Mucosa of rectum (tissue), 2 donors: ENCODE measurements around the gene LIMS2.

ENCODE experiments used
- H3K27ac ChIP-seq, 2 donors: one replicate each; pipeline ENCODE4 v1.7.0; 2013; ENCODE audit warnings: inconsistent platforms in 2 of 2, low read depth in 2 of 2, low read length in 2 of 2
- H3K27me3 ChIP-seq, 2 donors: one replicate each; pipeline ENCODE4 v1.7.0; 2013; ENCODE audit warnings: low read length in 2 of 2; ENCODE audit not compliant: control insufficient read depth in 2 of 2, insufficient read depth in 2 of 2
- H3K36me3 ChIP-seq, 2 donors: one replicate each; pipeline ENCODE4 v1.7.0; 2013; ENCODE audit warnings: low read length in 2 of 2; ENCODE audit not compliant: control insufficient read depth in 2 of 2, insufficient read depth in 2 of 2
- H3K4me1 ChIP-seq, 2 donors: one replicate each; pipeline ENCODE4 v1.7.0; 2013; ENCODE audit warnings: low read length in 2 of 2, mild to moderate bottlenecking in 1 of 2; ENCODE audit not compliant: control insufficient read depth in 2 of 2, insufficient read depth in 2 of 2
- H3K4me3 ChIP-seq, 2 donors: one replicate each; pipeline ENCODE4 v1.7.0; 2013; ENCODE audit warnings: low read length in 2 of 2
- H3K9ac ChIP-seq, 2 donors: one replicate each; pipeline ENCODE4 v1.7.0; 2013; ENCODE audit warnings: low read length in 2 of 2, low read depth in 1 of 2, mild to moderate bottlenecking in 1 of 2
- H3K9me3 ChIP-seq, 2 donors: one replicate each; pipeline ENCODE4 v1.7.0; 2013; ENCODE audit warnings: low read length in 2 of 2; ENCODE audit not compliant: control insufficient read depth in 2 of 2
- donor health status: healthy.
- donor health status: Normal muscosa, but diverticular disease.

LIMS2 gene

DNA sequence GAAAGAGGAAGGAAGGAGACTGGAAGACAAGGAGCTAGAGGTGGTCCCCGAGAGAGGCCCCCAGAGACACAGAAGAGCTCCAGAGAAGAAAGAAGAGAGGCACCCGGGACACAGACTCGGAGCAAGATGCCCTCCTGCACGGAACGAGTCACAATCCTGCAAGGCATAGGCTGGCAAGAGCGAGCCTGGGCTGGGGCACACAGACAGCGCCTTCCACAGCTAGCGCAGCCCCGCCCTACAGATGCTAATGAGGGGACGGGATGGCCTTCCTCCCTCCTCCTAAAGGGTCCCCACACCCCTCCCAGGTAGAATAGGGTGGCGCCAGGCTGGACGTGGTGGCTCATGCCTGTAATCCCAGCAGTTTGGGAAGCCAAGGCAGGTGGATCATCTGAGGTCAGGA, 49.2 kb downstream of the LIMS2 start:
- Histone ChIP-seq H3K27ac (no peak overlapping the region), H3K36me3 (peaks cover 22 to 45% of the 10 kb centered on the region in 2 donors)

GRCh38 chr2:127625572-127625951, 49.8 kb downstream of the LIMS2 start:
- H3K36me3 ChIP-seq: peaks cover 22 to 42% of the 10 kb centered on the region in 2 donors
- H3K27me3 ChIP-seq: no peaks in the 10 kb centered on the region
- no peaks in the 10 kb centered on the region for H3K9me3 ChIP-seq
- H3K4me3 ChIP-seq: no peak overlapping the region
- H3K4me1 ChIP-seq: no peaks in the 10 kb centered on the region
- no peak overlapping the region for H3K27ac ChIP-seq
- no peak overlapping the region for H3K9ac ChIP-seq

More for the DNA sequence above, 49.2 kb downstream of the LIMS2 start:
- Histone ChIP-seq H3K4me1 (no peaks in the 10 kb centered on the region), H3K27me3 (no peaks in the 10 kb centered on the region), H3K4me3 (no peak overlapping the region), H3K9me3 (no peaks in the 10 kb centered on the region), H3K9ac (no peak overlapping the region)

- H3K27ac ChIP-seq: no peak overlapping the region
- H3K4me3 ChIP-seq: no peak overlapping the region
- no peak overlapping the region for H3K9ac ChIP-seq
- H3K36me3 ChIP-seq: peaks cover 22 to 42% of the 10 kb centered on the region in 2 donors
- no peaks in the 10 kb centered on the region for H3K9me3 ChIP-seq
- H3K4me1 ChIP-seq: no peaks in the 10 kb centered on the region
- no peaks in the 10 kb centered on the region for H3K27me3 ChIP-seq
Measured at GRCh38 chr2:127624756-127625571, 50.4 kb downstream of the LIMS2 start.

GRCh38 chr2:127624320-127624755, 51.0 kb downstream of the LIMS2 start:
- H3K4me3 ChIP-seq: no peak overlapping the region
- no peak overlapping the region for H3K27ac ChIP-seq
- H3K27me3 ChIP-seq: no peaks in the 10 kb centered on the region
- H3K4me1 ChIP-seq: no peaks in the 10 kb centered on the region
- H3K9me3 ChIP-seq: no peaks in the 10 kb centered on the region
- H3K9ac ChIP-seq: no peak overlapping the region
- H3K36me3 ChIP-seq: peaks cover 22 to 42% of the 10 kb centered on the region in 2 donors

DNA sequence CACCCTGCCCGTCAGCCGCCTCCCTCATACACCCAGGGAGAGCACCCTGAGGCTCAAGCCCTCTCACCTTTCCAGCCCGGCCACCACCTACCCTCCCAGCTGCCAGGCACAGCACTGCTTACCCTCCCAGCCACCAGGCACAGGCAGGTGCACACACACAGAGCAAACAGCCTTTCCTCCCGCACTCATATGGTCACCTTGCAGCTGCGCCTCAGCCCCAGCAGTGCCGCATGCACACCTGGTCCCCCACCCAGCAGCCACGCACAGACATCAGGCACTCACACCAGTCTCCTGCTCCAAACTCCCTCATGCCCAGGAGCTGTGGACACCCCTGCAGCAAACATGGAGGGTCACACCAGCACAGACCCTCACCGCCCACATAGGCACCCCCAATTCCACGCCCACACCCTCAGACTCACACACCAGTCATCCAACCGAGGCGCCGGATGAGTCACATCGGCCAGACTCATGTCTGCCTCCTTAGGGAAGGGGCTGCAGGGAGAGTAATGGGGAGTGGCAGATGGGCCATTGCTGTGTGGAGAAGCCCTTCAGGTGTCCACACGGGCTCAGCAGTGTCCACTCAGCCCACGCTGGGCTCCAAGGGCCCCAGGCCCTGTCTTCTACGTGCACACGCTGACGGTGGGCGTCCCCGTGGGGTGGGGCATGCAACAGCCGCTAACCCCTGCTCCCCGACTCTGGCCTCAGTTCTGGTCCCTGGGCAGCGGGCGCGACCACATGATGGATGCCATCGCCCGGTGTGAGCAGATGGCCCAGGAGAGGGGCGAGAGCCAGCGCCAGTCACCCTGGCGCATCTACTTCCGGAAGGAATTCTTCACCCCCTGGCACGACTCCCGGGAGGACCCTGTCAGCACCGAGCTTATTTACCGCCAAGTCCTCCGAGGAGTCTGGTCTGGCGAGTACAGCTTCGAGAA, 51.7 kb downstream of the LIMS2 start:
- Histone ChIP-seq H3K4me3 (no peak overlapping the region), H3K9ac (no peak overlapping the region), H3K9me3 (no peaks in the 10 kb centered on the region), H3K27ac (no peak overlapping the region), H3K36me3 (peaks cover 22 to 39% of the 10 kb centered on the region in 2 donors), H3K4me1 (no peaks in the 10 kb centered on the region), H3K27me3 (no peaks in the 10 kb centered on the region)

DNA sequence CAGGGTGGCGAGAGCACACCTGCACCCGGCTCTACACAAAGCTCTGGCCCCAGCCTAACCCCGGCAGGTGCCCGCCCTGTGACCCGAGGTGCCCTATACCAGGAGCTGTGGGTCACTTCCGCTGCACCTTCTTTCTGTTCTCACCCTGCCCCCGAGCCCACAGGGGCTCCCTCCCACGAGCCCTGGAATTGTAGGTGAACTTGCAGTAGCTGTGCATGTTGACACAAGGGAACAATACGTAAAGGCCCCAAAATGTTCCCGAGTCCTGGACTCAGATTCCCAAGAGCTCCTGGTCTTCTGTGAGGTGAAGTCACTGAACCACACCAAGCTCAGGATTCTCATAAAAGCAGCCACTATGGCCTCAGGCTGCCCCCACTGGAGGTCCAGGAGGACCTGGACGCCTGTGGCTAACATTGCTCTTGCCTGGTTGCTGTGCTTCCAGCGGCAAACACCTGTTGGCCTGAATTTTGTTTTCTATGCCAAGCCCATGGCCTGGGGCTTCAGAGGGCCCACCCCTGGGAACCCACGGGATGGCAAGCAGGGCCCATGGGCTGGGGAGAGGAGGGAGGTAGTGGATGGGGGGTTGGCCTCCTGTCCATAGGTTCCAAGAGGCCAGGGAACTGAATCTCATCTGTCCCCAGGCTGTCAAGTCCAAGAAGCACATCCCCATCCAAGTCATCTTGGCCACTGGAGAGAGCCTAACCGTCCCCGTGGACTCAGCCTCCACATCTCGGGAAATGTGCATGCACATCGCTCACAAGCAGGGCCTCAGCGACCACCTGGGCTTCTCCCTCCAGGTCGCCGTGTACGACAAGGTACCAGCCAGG, 52.6 kb downstream of the LIMS2 start:
- no peak overlapping the region for H3K27ac ChIP-seq
- H3K9me3 ChIP-seq: no peaks in the 10 kb centered on the region
- no peak overlapping the region for H3K9ac ChIP-seq
- H3K4me1 ChIP-seq: no peaks in the 10 kb centered on the region
- H3K27me3 ChIP-seq: no peaks in the 10 kb centered on the region
- peaks cover 22 to 37% of the 10 kb centered on the region in 2 donors for H3K36me3 ChIP-seq
- H3K4me3 ChIP-seq: no peak overlapping the region

GRCh38 chr2:127621981-127622431, 53.3 kb downstream of the LIMS2 start:
- no peak overlapping the region for H3K9ac ChIP-seq
- H3K27ac ChIP-seq: no peak overlapping the region
- H3K27me3 ChIP-seq: no peaks in the 10 kb centered on the region
- H3K4me1 ChIP-seq: no peaks in the 10 kb centered on the region
- H3K4me3 ChIP-seq: no peak overlapping the region
- peaks cover 22 to 36% of the 10 kb centered on the region in 2 donors for H3K36me3 ChIP-seq
- no peaks in the 10 kb centered on the region for H3K9me3 ChIP-seq

GRCh38 chr2:127620866-127621265, 54.5 kb downstream of the LIMS2 start:
- Histone ChIP-seq H3K27ac (no peak overlapping the region), H3K9me3 (no peaks in the 10 kb centered on the region), H3K9ac (no peak overlapping the region), H3K27me3 (no peaks in the 10 kb centered on the region), H3K4me3 (no peak overlapping the region), H3K4me1 (no peaks in the 10 kb centered on the region), H3K36me3 (peaks cover 18 to 36% of the 10 kb centered on the region in 2 donors)

DNA sequence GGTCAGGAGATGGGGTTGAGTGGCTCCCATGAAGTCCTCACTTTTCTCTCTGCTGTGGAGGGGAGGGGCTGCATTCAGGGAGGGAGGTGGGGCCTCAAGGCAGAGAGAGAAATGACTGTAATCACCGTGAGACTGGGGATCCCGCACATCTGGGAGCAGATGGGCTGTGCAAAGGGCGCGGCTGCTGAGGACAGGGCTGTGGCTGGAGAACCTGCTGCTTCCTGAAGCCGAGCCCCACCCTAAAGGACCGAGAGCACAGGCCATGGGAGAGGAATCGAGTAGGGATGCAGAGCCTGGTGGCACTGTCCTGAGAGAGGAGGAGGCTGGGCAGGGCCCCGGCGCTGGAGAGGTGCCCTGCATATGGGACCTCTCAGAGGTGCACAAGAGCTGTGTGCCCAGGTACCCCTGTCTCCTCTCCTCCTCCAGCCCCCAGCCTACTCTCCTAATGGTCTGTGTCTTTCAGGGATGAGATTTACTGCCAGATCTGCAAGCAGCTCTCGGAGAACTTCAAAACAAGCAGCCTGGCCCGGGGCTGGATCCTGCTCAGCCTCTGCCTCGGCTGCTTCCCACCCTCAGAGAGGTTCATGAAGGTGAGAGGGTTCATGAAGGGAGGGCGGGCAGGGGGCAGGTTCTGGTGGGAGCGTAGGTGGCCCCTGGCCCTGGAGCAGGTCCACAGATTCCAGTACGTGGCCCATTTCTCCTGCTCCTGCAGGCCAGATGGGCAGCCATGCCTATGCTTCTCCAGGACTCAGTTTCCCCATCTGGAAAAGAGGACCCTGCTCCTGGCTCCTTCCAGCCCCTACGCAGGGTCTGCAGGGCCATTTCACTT, 55.2 kb downstream of the LIMS2 start:
- H3K4me3 ChIP-seq: no peak overlapping the region
- no peak overlapping the region for H3K9ac ChIP-seq
- H3K27me3 ChIP-seq: no peaks in the 10 kb centered on the region
- H3K27ac ChIP-seq: no peak overlapping the region
- peaks cover 18 to 35% of the 10 kb centered on the region in 2 donors for H3K36me3 ChIP-seq
- no peaks in the 10 kb centered on the region for H3K9me3 ChIP-seq
- H3K4me1 ChIP-seq: no peaks in the 10 kb centered on the region
